ENCODE measurements around the gene TIGD7.
A peak's percentile ranks its signal among the peaks of the same experiment; 100 is the strongest.
"Not testable (repeated sequence)": the region's sequence is repeated elsewhere in the genome, so short reads cannot be mapped to it uniquely, and the experiment has no call there.

The TIGD7 gene

DNA sequence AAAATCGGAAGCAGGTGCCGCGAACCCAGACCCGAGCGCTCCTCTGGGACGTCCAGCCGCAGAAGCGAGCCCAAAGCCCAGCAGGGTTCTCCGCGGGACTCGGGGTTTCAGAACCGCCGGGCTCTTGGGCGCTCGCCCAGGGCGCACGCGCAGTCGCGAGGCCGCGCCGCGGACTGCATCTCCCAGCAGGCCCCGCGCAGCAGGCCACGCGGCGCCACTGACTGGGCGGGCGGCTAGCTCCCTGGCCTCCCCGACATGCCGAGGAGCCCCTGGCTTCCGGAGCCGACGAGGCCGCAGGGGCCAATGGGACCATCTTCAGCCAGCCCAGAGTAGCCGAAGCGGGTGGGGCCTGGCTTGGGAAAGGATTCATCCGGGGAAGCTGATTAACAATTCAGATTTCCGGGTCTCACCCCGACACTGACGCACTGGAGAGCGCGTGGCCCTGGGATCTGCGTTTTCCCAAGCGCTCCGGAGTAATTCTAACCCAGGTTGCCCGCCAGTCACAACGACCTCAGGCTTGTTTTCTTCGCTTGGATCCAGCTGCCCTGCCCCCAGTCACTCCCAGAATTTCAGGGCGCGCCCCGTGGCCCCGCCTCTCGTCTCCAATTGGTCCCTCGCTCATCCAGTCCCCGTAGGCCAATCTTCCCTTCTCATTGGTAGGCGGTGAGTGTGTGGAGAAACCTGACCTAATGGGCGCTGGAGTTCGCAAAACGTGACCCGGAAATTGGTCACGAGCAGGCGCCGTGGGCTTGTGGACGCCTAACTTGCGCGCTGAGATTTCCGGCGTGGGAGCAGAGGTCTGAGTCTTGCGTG, 22.3 kb downstream of the TIGD7 start, which contains the start of gene ZNF263:
ZNF263 (plus strand) TSS at position 762 of the 813 bp plus-strand sequence. CDS start 328 bp downstream, outside the sequence.
- DNase-seq (ENCODE audit: low spot score) = peak; percentile 98

DNA sequence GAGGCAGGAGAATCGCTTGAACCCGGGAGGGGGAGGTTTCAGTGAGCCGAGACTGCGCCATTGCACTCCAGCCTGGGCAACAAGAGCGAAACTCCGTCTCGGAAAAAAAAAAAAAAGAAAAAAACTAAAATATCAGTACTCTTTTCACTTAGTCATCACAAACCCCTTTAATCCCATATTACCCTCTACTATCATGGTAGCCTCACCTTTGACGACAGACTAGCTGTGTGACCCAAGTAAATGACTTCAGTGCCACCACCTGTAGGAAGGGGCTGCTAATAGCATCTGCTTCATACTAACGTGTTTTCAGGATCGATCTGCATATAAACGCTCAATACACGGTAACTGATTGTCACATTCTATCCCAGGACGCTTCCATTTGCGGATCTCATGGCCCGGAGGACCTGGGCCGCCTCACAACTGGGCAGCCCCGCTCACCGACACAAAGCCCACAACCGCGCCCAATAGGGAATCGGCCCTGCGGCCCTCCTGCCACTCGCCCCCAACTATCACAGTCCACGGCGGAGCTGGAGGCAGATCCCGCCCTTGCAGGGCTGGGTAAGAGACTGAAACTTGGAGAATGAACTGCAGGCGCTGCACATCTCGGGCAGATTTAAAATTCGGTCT, 23.0 kb downstream of the TIGD7 start:
- peak; percentile 68 for DNase-seq (ENCODE audit: low spot score)

DNA sequence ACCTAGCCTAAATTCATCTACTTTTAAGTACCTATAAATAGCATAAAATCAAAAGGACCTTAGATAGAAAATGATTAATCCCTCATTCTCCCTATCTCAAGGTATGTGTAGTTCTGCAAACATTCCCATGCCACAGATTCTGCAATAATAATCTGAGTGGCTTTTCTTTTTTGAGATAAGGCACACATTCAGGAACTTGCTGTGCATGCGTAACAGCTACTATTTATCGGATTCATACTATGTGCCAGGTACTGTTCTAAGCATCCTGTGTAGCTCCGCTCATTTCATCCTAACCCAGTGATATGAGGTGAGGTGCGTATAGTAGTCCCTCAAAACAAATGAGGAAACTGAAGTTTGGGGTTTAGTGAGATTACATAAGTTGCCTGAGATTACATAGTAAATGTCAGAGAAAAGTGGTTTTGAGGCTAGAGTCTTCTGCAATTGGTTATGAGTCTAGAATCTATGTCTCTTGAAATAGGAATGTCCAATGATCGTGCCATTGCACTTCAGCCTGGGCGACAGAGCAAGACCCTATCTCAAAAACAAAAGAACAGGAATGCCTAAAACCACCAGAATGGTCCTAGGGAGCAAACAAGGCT, 23.9 kb downstream of the TIGD7 start:
- no peak for DNase-seq (ENCODE audit: low spot score)

DNA sequence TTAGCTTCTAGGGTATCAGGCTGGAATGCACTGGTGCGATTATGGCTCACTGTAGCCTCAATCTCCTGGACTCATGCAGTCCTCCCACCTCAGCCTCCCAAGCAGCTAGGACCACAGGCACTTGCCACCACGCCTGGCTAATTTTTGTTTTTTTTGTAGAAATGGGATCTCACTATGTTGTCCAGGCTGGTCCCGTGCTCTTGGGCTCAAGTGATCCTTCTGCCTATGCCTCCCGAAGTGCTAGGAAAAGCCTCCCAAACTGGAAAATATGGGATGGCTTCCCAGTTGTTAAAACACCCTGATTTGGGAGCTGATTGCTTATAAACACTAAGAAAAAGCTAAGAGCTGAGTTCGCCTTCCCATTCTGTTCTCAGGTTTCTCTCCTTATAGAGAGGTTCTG, 28.6 kb downstream of the TIGD7 start:
- DNase-seq (ENCODE audit: low spot score) = no peak

DNA sequence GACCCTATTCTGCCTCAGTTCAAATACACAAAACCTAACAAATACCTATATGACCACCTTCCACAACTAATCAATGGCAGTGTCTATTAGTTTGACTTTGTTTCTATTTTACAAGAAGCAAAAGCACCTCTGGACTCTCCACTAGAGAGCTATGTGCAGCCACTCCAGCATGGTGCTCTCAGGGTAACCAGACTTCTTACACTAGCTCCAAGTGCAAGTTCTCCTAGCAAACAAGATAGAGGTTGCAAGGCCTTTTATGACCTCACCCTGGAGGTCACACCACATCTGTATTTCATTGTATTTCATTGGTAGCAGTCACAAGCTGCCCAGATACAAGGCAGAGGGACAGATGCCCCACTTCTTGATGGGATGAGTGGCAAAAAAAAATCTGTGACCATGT, 30.3 kb downstream of the TIGD7 start:
- no peak for DNase-seq (ENCODE audit: low spot score)

DNA sequence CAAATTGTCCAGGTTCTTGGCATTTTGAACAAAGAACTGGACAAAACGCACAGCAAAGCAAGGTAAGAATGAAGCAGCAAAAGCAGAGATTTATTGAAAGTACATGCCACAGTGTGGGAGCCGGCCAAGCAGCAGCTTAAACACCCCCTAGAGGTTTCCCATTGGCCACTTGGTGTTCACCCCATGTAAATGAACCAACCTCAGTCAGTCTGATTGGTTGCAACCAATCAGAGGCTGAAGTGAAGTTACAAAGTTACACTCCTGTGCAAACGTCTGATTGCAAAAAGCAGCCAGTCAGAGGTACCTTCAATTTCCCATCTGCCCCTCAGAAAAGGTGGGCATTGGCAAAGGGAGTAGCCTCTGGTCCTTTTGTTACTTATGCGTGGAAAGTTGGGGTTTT, 30.7 kb downstream of the TIGD7 start:
- no peak for DNase-seq (ENCODE audit: low spot score)

DNA sequence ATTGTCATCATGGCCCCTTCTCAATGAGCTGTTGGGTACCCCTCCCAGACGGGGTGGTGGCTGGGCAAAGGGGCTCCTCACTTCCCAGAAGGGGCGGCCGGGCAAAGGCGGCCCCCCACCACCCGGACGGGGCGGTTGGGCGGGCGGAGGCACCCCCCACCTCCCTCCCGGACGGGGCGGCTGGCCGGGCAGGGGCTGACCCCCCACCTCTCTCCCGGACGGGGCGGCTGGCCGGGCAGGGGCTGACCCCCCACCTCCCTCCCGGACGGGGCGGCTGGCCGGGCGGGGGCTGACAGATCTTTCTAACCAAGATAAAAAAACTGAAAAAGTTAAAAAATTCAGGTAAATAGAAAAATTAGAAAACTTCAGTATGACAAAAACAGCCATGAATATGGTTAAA, 33.9 kb downstream of the TIGD7 start:
- not testable (repeated sequence) for DNase-seq (ENCODE audit: low spot score)

DNA sequence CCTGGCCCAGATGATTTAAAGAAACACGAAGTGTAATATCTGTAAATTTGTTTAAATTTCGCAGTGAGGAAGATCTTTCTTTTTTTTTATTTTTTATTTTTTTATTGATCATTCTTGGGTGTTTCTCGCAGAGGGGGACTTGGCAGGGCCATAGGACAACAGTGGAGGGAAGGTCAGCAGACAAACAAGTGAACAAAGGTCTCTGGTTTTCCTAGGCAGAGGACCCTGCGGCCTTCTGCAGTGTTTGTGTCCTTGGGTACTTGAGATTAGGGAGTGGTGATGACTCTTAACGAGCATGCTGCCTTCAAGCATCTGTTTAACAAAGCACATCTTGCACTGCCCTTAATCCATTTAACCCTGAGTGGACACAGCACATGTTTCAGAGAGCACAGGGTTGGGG, 34.5 kb downstream of the TIGD7 start:
- not testable (repeated sequence) for DNase-seq (ENCODE audit: low spot score)

DNA sequence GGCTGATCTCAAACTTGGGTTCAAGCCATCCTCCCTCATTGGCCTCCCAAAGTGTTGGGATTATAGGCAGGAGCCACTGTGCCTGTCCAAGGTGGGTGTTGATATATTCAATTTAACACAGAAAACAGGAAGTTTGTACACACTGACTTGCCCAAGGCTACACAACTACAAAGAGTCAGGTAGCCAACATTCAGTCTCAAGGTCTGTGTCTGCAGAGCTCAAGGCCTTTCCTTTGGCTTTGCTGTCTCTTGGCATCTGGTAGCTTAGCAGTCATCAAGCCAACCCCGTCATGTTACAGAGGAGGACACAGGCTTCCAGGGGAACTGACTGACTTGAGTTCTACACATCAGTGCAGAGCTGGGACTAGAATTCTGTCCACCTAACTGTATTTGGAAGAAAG, 36.9 kb downstream of the TIGD7 start:
- no peak for DNase-seq (ENCODE audit: low spot score)

DNA sequence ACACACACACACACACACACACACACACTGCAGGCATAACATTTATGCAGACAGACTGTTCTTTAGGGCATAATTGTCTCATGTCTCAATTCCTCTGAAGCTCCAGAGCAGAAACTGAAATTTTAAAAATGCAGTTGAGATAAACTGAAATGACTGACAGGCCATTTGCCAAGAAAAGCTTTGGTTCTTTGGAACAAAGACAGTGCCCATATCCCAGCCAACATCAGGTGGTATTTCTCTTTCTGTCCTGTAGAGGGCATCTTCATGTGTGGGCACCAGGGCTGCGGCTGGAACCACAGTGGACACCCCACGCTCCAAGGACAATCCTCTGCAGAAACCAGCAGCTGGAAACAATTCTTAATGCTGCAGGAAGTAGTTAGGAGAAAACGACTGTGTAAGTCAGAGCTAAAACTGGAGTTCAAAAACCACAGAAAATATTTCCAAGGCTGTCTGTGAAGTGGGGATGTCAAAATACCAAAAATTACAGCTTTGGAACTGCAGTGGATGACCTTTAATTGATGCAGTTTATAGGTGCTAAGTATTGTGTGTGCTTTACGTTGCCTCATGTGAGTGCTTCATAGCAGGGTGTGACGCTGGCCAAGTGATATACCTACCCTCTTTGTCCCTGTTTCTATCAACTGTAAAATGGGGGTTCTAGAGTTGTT, 38.2 kb downstream of the TIGD7 start:
- DNase-seq (ENCODE audit: low spot score) = no peak

DNA sequence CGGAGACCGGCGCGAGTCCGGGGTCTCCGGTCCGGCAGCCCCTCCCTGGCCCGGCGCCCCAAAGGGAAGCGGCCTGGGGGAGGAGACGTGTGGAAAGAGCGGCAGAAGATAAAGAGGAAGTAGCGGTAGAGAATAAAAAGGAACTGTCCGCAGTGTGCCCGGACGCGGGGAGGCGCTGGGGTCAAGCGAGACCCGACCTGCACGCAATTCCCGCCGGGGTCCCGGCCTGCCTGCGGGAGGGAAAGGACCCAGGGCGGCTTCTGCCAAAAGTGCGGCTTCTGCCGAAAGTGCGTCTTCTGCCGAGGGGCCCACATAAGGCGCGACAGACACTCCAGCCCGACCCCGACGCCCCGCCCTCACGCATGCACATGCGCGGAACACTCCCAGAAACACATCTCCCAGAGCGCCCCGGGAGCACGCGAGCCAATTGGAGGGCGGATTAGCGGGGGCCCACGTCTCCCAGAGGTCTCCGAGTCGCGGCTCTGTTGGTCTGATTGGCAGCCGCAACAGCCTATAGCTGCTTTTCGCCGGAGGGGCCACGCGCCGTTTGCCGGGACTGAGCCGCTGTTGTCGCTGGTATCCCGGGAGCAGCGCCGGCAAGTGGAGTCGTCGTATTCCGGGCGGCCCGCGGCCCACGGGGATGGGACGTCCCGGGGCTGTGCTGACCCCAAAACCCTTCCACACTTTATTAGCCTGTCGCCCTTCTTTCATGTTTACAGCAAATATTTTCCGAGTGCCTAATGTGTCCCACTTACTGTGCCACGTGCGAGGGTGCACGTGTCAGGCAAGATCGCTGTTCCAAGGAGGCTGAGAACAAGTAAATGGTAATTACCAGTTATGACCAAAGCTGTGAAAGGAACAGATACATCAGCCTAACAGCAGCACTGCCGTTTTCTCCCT, 40.8 kb downstream of the TIGD7 start:
- peak; percentile 95 for DNase-seq (ENCODE audit: low spot score)

DNA sequence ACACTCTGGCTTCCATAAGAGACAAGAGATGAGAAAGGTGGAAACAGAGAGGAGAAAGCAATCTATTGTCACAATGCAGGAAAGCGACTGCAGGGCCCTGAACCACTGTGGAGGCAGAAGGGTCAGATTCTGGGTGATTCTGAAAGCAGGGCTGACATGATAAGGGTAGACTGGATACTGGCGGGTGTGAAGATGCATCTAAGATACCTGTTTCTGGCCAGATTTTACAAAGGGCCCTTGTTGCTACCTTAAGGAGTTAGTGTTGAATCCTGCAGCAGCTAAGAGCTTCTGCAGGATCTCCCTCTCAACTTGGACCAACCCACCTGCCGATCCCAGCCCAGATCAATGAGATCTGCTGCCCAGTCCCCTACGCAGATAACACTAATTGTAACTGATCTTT, 42.7 kb downstream of the TIGD7 start:
- no peak for DNase-seq (ENCODE audit: low spot score)

DNA sequence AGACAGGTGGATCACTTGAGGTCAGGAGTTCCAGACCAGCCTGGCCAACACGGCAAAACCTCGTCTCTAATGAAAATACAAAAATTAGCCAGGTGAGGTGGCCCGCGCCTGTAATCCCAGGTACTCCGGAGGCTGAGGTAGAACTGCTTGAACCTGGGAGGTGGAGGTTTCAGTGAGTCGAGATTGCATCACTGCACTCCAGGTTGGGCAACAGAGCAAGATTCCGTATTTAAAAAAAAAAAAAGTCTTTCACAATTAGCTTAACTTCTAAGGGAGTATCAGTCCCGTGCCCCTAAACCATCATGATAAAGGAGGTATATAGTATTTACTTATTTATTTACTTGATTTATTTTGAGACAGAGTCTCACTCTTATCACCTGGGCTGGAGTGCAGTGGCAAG, 45.4 kb downstream of the TIGD7 start:
- no peak for DNase-seq (ENCODE audit: low spot score)

DNA sequence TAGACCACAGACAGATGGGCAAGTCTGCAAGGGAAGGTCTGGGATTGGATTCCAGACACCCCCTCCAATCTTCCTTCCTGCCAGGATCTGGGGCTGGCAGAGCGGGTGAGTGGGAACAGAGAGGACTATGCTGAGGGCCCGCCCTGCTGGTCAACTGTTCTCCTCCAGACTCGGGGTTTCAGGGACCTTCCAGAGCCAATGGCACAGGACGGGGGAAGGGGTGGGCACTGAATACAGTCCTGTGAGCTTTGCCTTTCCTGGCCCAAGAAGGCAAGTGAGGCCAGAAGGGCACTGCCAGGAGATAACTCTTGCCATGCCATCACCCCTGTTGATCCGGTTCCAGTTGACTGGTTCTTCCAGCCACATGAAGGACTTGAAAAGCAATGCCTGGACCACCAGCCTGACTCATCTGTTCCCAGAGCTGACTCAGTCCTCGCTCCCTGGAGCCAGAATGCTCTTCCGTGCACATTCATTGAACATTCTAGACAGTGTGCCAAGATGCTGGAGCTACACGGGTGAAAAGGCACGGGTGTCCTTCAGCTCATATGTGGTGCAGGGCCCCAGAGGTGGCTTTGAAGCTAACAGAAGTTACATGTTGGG, 48.3 kb downstream of the TIGD7 start:
- no peak for DNase-seq (ENCODE audit: low spot score)

DNA sequence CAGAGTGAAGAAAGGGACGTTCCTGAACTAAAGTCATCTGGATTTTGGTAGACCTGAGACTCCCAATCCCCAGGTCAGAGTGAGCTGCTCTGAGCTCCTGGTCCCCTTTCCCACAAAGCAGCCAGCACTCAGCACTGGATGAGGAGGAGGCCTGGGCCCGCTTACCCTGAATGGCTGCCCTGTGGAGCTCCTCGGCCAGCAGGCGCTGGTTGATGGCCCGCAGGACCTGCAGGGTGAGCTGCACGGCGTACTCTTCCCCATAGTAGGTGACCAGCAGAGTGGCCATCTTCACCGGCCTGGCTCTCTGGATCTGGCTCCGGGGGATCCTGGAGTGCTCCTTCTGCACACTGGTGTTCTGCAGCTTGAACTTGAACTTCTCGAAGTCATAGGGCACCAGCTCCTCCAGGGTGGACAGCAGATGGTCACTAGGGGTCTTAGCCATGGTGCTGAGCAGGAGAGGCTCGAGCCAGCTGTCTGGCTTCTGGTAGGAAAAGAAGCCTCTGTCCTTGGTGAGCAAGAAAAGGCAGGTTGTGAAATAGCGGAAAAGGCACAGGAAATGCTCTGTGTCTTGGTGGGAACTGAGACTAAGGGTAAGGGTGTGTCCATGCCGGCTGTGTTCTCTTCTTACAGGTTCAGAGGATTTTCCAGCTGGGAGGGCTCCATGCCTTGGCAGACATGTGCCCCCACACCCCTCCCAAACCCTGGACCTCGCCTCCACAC, 48.9 kb downstream of the TIGD7 start, which contains the start of gene MEFV:
MEFV (minus strand) TSS at position 488 of the 720 bp plus-strand sequence; CDS start at position 442, 46 bp downstream.
- DNase-seq (ENCODE audit: low spot score) = no peak

DNA sequence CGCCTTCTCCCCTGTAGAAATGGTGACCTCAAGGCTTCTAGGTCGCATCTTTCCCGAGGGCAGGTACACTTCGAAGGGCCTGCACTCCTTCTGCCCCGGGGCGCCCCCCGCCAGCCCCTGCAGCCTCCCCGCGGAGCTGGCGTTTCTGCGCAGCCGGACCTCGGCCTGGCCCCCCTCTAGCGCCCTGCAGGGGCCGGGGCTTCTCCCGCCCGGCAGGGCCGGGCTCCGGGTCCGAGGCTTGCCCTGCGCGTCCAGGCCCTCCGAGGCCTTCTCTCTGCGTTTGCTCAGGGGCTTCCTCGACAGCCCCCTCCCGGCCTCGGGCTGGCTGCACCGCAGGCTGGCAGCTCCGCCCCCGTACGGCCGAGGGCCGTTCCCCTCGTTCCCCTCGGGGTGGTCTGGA, 50.9 kb downstream of the TIGD7 start:
- DNase-seq (ENCODE audit: low spot score) = no peak

DNA sequence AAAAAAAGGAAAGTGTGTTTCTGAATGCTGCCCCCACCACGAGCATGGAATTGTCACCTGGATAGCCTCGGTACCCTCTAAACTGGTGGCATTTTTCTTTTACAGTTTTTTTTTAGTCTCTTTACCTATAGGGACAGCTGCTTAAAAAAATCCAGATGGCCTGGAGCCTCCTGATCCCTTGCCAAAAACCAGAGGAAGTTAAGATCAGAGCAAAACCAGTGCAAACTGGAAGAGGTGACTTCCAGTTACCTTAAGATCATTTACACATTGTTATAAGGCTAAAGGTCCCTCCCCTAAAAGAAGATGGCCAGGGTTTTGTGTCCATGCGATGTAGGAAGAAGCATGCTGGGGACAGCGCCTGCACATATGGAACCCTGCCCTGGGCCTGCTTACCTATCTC, 52.3 kb downstream of the TIGD7 start:
- DNase-seq (ENCODE audit: low spot score) = no peak

DNA sequence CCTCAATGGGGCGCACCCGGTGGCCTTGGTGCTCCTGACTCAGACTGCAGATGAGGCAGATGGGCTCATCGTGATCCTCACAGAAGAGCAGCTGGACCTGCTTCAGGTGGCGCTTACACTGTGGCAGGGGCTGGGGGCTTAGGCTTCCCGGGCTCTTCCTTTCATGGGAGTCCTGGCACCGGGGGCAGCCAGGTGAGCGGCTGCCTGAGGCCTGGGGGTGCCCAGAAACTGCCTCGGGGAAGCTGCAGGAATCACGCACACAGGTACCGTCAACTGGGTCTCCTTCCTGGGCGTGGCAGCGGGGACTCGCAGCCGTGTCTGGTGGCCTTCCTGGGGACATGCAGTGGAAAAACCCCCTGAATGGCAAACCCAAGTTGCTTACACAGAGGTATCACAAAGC, 55.8 kb downstream of the TIGD7 start:
- DNase-seq (ENCODE audit: low spot score) = no peak

DNA sequence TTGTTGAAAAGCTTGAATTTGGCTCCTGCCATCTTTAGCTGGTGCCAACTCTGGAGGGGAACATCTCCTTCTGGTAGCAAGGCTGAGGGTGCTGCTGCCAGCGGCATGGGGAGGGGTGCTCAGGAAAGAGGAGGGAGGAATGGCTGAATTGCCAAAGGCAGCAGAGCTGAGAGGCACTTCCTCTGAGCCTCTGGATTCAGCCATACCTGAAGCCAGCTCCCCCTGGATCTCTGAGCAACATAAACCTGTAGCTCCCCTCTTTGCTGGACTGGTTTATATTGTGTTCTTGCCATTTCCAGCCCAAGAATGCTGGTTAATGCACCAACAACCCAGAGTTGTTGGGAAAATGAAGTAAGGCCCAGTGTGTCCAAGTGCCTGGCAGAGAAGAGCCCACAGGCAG, 56.2 kb downstream of the TIGD7 start:
- DNase-seq (ENCODE audit: low spot score) = no peak
